Ecto neural progenitor cell (in vitro differentiated cells): Measurements from ENCODE around the gene ZNF22.

Source experiments
- DNase-seq: peaks from one replicate; pipeline ENCODE4 v3.0.0-alpha.2; 2018; ENCODE audit warnings: low spot score

ZNF22 gene

DNA sequence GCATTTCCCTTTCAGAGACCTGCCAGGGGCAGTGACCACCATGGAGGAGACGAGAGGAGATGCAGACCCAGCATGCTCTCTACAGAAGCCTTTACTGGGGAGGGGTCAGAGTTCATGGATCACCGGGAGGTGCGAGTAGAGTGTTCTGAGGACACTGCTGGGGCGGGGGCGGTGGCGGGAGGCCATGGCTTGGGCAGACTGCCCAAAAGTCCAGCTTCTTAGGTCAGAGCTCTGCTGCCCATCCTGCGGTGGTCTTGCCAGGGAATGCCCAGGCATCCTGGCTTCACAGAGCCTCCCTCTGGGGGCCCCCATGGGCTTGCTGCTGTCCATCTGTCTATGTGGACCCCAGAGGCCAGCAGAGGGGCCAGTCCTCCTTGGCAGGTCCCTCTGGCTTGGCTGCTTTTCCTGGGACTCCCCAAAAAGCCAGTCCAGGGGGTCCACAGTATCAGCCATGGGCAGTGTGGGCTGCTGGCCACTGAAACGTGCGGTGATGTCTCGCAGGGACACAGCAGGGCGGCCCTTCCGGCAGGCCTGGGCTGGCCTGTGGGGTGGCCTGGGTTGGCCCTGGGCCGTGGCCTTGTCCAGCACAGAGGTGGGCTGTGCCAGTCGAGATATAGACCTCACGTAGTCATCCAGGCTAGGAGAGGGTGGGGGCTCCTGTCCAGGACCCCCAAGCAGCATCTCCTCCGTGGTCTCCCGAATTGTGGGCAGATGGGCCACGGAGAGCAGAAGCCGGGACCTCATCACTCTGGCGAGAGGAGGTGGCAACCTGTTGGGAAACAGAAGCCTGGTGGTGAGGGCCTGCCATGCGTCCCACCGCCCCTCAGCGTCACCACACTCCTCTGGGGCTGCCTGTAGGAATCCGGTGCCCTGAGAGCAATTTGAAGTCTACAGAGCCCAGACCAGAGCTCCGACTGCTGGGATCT is 23.2 kb upstream of the ZNF22 start:
- no peak for DNase-seq

DNA sequence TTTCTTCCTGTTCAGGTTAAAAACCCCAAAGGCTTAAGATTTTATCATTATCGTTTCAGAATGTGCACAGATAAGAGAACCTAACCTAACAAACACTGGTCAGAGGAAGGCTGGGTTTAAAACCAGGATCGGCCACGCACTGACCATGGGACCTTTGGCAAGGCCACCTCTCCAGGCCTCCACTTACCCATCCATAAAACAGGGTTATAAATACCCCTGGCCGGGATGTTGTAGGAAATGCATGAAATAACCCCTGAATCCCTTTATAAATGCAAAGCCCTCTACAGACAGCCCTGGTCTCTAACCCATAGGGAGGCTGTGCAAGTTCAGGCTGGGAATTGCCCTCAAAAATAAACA is 22.5 kb upstream of the ZNF22 start:
- DNase-seq: no peak

DNA sequence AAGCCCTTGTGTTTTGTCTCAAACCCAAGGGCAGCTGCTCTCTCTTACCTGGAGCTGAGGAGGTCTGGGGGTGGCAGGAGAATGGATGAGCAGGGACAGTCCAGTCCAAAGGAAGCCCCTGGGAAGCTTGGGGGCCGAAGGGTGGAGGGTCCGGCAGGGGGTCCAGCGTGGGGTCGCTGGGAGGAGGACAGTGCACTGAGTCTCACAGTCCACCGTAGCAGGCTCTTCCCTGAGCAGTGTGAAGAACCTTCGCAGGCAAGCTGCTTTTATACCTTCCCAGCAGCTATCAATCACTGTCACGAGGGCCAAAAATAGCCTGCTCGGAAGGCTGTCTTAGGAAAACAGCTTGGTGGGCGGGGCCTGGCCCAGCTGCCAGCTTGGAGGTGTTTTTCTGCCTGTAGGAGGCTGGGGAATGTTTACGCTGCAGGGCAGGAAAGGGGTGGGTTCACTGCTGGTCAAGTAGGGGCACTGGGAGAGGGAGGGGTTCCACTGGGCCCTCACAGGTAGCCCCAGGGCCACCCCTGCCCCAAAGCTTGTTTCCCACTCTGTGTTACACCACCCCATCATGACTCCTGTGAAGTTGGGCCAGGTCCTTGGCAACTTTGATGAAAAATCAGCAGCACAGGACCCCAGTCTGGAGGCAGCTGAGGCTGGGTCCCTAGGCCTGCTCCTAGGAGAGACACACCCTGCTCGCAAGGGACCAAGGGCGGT is 22.0 kb upstream of the ZNF22 start, which contains the start of gene DEPP1:
Gene DEPP1, minus strand, starts transcription at position 240 of the 711 bp plus-strand sequence. CDS start 779 bp downstream, outside the sequence.
- DNase-seq: peak; percentile 85

GRCh38 chr10:44979281-44980191 is 21.2 kb upstream of the ZNF22 start:
- DNase-seq: no peak

DNA sequence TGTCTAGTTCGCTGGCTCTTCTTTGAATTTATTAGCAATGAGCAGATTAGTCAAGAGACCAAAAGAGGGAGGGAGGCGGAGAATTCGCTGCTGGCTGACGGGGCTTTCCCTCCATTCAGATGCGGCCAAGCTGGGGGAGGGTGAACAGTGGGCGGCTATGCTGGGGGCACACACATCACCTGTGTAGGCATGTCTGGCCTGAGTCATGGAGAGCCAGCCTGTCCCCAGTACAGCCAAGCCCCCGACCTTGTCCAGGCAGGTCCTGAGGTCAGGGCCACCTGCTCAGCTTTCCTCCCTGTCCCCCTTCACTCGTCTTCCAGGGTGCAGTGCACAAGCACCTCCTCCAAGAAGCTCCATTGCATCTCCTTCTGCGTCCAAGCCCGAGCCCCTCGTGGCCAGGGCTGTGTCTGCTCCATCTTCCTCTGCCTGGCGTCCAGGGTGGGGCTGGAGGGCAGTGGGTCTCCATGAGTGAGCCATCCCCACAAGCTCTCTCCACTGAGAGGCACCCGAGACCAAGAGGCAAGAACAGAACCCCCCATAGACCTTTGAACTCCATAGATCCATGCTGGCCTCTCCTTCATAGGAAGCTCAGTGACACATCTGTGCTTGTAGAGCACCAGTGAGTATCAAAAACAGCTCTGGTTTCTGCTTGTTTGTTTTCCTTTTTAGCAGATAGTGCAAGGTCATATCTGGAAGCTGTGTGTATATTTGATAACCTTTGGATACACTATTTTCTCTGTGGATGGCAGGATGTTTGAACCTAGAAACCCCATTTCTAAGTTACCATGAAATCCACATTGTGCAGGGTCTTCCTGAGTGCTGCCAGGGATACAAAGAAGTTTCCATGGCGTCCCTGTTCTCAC is 20.2 kb upstream of the ZNF22 start:
- DNase-seq: no peak

DNA sequence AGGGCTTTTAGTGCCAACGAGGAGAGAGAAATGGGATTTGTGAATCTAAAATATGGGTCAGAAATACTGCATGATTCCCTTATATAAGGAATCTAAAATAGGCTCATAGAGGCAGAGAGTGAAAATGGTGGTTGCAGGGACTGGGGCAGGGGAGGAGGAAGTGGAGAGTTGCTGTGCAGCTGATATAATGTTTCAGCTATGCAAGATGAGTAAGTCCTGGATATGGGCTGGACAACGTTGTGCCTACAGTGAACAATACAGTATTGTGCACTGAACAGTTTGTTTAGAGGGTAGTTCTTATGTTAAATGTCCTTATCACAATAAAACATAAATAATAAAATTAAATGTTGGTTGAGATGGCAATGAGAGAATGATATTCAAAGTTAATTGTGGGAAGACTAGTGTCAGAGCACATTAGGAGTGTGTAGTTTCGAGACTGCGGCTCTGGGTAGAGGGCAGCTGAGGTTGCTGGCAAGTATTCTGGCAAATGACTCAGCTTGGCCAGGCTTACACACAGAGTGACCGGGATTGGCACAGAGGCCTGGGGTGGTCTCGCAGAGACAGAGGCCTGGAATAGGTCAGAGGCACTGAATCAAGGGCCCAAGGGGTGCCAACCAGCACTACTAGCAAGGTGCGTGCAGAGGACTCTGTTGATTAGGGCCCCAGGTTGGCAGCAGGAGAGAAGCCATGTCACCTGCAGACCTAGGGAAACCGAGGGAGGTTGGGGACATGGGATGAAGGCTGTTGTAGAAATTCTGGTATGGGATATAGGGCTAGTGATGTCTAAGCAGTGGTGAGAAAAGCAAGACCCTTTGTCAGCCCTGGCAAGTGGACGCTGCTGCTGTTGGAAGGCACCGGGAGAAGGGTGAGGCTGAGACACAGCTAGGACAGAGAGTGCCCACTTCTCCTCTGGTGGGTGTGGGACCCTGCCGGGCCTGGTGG is 19.3 kb upstream of the ZNF22 start:
- no peak for DNase-seq

DNA sequence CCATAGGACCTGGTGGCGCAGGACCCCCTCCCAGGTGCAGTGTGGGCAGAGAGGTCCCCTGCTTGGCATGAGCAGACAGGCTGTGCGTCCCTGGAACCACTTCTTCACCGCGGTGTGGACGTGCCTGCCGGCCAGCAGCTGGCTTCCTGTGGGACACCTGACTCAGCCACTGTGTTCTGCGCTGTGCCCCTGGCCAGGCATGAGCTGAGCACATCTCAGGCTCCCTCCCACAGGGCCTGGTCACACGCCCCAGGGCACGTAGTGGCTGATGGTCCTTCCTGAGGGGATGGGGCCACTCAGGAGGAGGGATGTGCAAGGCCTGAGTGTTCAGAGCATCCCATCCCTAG is 18.6 kb upstream of the ZNF22 start:
- no peak for DNase-seq

DNA sequence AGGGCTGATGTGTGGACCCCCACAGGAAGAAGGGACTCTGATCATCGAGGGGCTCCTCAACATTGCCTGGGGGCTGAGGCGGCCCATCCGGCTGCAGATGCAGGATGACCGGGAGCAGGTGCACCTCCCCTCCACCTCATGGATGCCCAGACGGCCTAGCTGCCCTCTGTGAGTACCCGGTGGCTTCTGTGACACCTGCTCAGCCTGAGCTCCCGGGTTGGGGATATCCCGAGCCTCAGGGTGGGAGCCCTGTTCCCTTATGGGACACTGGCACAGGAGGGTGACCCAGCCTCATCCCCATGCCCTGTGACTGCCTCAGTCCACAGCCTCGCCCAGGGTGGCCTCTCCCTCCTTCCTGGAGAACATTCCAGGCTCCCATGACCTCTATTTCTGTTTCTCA is 18.2 kb upstream of the ZNF22 start:
- no peak for DNase-seq

DNA sequence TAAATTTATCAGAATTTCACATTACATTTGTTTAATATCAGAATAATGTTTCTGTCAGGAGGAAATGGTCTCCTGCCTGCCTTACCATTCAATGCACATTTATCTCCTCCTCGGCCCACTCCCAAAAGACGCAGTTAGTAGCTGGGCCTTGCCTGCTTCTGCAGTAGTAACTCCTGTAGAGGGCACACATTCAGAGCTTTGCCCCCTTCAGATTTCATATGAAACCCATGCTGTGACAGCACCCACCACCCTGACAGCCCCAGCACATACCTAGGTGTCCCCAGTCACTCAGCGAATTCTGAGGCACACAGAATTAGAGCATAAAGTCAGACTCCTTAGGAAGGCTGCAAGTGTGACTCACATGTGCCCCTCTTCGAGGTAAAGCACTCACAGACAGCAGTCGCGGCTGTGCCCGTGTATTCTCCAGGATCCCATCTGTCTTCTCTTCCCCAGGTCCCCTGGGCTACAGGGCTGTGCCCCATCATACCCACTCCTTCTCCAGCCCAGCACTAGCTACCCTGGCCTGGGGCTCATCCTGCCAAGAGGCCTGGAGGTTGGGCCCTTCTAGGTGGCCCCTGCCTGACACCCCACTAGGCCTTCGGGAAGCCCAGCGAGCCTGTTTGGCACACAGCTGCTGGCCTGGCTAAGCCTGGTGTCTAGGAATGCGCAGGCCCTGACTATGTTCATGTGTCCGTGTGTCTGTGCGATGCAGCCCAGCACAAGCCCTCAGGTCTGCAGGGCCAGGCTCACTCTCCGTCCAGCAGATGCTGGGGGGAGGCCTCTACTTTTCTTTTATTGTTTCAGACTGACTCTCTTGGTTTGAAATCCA is 17.4 kb upstream of the ZNF22 start:
- no peak for DNase-seq

- DNase-seq: no peak
Measured at GRCh38 chr10:44983895-44984278, 16.8 kb upstream of the ZNF22 start.

- DNase-seq: no peak
Measured at GRCh38 chr10:44984671-44985101, 16.0 kb upstream of the ZNF22 start.

DNA sequence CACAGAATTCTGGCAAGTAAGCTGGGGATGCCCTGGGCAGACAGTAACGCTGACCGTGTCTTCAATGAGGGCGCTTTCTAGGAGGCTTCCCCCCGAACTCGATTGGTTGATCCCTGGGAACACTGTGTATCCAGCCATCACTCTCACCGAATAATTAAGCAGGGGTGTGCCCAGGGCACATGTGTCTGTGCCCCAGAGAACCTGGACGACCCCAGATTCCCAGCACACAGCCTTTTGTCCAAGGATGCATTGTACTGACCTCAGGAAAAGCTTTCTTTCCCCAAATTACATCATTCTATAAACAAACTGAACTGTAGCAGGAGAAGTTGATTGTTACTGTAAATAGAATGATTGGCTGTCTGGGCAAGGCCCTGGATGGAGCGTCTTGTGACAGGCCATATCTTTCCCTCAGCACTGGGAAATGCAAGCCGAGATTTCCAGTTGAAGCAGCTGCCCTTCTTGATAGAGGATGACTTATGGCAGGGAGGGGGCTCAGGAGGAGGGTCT is 15.5 kb upstream of the ZNF22 start:
- DNase-seq: no peak

- no peak for DNase-seq
Measured at GRCh38 chr10:44986179-44986578, 14.5 kb upstream of the ZNF22 start.

GRCh38 chr10:44986670-44987069 is 14.1 kb upstream of the ZNF22 start:
- no peak for DNase-seq

- DNase-seq: peak; percentile 37
Measured at GRCh38 chr10:44988957-44989585, 11.7 kb upstream of the ZNF22 start.

- peak; percentile 41 for DNase-seq
Measured at GRCh38 chr10:44989597-44990301, 11.0 kb upstream of the ZNF22 start.

- DNase-seq: peak; percentile 72
Measured at GRCh38 chr10:44990302-44990655, 10.4 kb upstream of the ZNF22 start.

GRCh38 chr10:44990965-44991364 is 9.8 kb upstream of the ZNF22 start:
- peak; percentile 35 for DNase-seq
